ENCODE results near the gene TIMP2. TPM values are rescaled to one million over a fixed set of nuclear protein-coding genes. Genes with fewer than 3 reads are reported as not detected.

The TIMP2 gene
- total RNA-seq, 1 experiment from 2014 or later = 64.8 TPM

DNA sequence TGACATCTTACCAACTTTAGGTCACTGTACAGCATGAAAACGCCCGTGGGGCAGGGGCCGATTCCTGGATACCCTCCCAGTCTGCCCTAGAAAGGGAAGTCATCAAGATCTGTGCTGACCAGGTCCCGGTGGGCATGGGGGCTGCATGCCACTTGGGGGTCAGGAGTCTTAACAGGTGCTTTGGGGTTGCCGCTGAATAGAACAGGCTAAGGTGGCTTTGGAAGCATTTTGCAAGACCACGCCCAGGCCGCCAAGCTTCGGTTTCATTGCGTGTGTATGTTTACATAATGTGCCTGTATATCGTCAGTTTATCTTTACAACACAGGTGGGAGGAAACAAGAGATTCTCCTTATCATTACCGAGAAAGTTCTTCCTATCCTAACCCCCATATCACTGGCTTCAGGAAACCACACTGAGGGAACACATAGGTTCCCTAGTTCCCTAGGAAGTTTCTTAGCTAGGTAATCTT is 71.2 kb downstream of the TIMP2 start:
- POLR2A ChIA-PET = interaction anchor here (1.0 kb wide), 1 partner anchor 8 kb away, joined by 3 read pairs; no protein-coding TSS in a partner anchor
- BruUV-seq (replicated peaks) = no TSS peak

More for the DNA sequence above, 71.2 kb downstream of the TIMP2 start:
- Histone ChIP-seq H3K4me3 (replicated peaks in 1 of 2; ENCODE audit: low read depth in 1 of 2, low read length in 2 of 2) (no peak overlapping the region), H3K9me3 (ENCODE audit: control insufficient read depth in 1 of 2, insufficient read depth in 1 of 2, low read depth in 1 of 2, low read length in 2 of 2) (no peaks in the 10 kb centered on the region), H3K36me3 (ENCODE audit: control insufficient read depth in 1 of 2, insufficient read depth in 2 of 2, low read length in 2 of 2) (0 out of 4 replicates have a peak, but pooled peaks cover 0 to 3% of the 10 kb centered on the region in 2 experiments), H2AFZ (ENCODE audit: low read depth, low read length, poor library complexity, severe bottlenecking) (no peak overlapping the region), H3K27me3 (ENCODE audit: insufficient read depth, low read length) (no peaks in the 10 kb centered on the region), H3K4me1 (ENCODE audit: control insufficient read depth in 1 of 2, insufficient read depth in 2 of 2, low read length in 2 of 2) (no peaks in the 10 kb centered on the region), H3K9ac (ENCODE audit: low read length) (no peak overlapping the region), H3K79me2 (ENCODE audit: insufficient read depth, low read length) (no peaks in the 10 kb centered on the region), H4K20me1 (ENCODE audit: insufficient read depth) (no peaks in the 10 kb centered on the region), H3K4me2 (ENCODE audit: low read length) (no peak overlapping the region), H3K9me2 (ENCODE audit: insufficient read depth) (no peaks in the 10 kb centered on the region), H3K27ac (ENCODE audit: low read depth, low read length) (no peak overlapping the region)
- TF ChIP-seq JUND (IDR thresholded peaks at IDR 0.05) (no peak), CEBPB (IDR thresholded peaks at IDR 0.05; ENCODE audit: low read depth) (no peak), TCF7L2 (IDR thresholded peaks at IDR 0.05; ENCODE audit: borderline replicate concordance, extremely low read depth, insufficient read depth, insufficient read length) (no peak), POLR2A (IDR thresholded peaks at IDR 0.05; ENCODE audit: borderline replicate concordance, extremely low read depth, insufficient read depth, insufficient read length) (no peak), EGR1 (IDR thresholded peaks at IDR 0.05; ENCODE audit: low read depth) (no peak), CBX3 (IDR thresholded peaks at IDR 0.05; ENCODE audit: low read depth) (no peak), RAD21 (IDR thresholded peaks at IDR 0.05; ENCODE audit: low read depth) (no peak), CTCF (IDR thresholded peaks at IDR 0.05 in 2 of 3, conservative IDR thresholded peaks at IDR 0.05 in 1 of 3; ENCODE audit: borderline replicate concordance in 1 of 3, insufficient read depth in 1 of 3, low read depth in 2 of 3, low read length in 2 of 3) (no peak), ELF1 (IDR thresholded peaks at IDR 0.05; ENCODE audit: borderline replicate concordance, low read depth) (no peak), YY1 (IDR thresholded peaks at IDR 0.05; ENCODE audit: extremely low read depth, insufficient replicate concordance, low read depth, low read length) (no peak), SP1 (IDR thresholded peaks at IDR 0.05; ENCODE audit: low read depth) (no peak), SRF (IDR thresholded peaks at IDR 0.05; ENCODE audit: low read depth) (no peak), ATF3 (IDR thresholded peaks at IDR 0.05) (no peak), EZH2phosphoT487 (IDR thresholded peaks at IDR 0.05; ENCODE audit: borderline replicate concordance) (no peak), ZNF274 (IDR thresholded peaks at IDR 0.05; ENCODE audit: low read depth, low read length) (no peak), ZFX (IDR thresholded peaks at IDR 0.05) (no peak), SIN3A (IDR thresholded peaks at IDR 0.05; ENCODE audit: low read depth) (no peak), EZH2 (IDR thresholded peaks at IDR 0.05) (no peak)
- TF ChIP-seq, protein P1, sequence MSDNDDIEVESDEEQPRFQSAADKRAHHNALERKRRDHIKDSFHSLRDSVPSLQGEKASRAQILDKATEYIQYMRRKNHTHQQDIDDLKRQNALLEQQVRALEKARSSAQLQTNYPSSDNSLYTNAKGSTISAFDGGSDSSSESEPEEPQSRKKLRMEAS (IDR thresholded peaks at IDR 0.05) = no peak
- TF ChIP-seq, protein P2, sequence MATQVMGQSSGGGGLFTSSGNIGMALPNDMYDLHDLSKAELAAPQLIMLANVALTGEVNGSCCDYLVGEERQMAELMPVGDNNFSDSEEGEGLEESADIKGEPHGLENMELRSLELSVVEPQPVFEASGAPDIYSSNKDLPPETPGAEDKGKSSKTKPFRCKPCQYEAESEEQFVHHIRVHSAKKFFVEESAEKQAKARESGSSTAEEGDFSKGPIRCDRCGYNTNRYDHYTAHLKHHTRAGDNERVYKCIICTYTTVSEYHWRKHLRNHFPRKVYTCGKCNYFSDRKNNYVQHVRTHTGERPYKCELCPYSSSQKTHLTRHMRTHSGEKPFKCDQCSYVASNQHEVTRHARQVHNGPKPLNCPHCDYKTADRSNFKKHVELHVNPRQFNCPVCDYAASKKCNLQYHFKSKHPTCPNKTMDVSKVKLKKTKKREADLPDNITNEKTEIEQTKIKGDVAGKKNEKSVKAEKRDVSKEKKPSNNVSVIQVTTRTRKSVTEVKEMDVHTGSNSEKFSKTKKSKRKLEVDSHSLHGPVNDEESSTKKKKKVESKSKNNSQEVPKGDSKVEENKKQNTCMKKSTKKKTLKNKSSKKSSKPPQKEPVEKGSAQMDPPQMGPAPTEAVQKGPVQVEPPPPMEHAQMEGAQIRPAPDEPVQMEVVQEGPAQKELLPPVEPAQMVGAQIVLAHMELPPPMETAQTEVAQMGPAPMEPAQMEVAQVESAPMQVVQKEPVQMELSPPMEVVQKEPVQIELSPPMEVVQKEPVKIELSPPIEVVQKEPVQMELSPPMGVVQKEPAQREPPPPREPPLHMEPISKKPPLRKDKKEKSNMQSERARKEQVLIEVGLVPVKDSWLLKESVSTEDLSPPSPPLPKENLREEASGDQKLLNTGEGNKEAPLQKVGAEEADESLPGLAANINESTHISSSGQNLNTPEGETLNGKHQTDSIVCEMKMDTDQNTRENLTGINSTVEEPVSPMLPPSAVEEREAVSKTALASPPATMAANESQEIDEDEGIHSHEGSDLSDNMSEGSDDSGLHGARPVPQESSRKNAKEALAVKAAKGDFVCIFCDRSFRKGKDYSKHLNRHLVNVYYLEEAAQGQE (IDR thresholded peaks at IDR 0.05; ENCODE audit: low read depth) = no peak
- RAD21 ChIA-PET (ENCODE audit: low non-redundant PET in 1 of 2, low total read pairs in 2 of 2, uncharacterized antibody in 2 of 2, unreplicated experiment in 2 of 2) = no interaction called here
- ATAC-seq (no peak), DNase-seq (ENCODE audit: low read depth, low spot score) (no peak)
- intact Hi-C loops (cut with micrococcal nuclease) = no loop called here
- CTCF ChIA-PET = interaction anchor here (3.0 kb wide), 1 partner anchor 12 kb away, joined by 18 read pairs; no protein-coding TSS in a partner anchor

Measured in HCT116 (cell line).